Activated CD8-positive, alpha-beta memory T cell treated with anti-CD3 and anti-CD28 coated beads for 36 hours (primary cell): Measurements from ENCODE around the gene CDKL5. TPM values are rescaled to one million over a fixed set of nuclear protein-coding genes. Genes with fewer than 3 reads are reported as not detected.

ENCODE experiments used
- CTCF ChIA-PET: fragments of 350-600 bp; sonication (Branson Sonifier 250); formaldehyde crosslinking; loops from one replicate; lab custom pipeline; 2021; ENCODE audit warnings: antibody characterized with exemption; lab: Charles Lee
- POLR2A ChIA-PET: fragments of 350-600 bp; sonication (Branson Sonifier 250); formaldehyde crosslinking; loops from one replicate; lab custom pipeline; 2021; ENCODE audit warnings: antibody characterized with exemption; lab: Charles Lee
- total RNA-seq, 2 experiments: library from RNA; stranded (reverse); gene quantifications; one replicate each; pipeline ENCODE4 v1.2.3, GENCODE V29; 2021

Gene CDKL5
- total RNA-seq, 2 experiments from 2014 or later: 1.1 TPM

DNA sequence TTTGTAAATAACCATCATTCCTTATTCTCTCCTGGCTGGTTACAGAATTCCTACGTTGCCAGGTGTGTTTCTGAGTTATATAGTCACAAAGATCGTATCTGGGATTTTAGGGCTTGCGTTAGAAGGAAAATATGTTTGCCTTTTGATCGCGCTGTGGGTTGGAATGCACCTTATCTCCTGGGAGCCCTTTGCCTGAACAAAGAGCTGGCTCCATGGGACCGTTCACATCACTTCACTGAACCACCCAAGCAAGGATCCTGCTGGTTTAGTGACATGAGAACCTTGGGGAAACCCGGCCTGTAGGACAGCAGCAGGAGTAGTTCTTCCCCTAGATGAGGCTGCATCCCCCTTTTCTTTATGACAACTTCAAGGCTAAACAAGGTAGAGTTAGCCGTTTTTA, 194.9 kb downstream of the CDKL5 start:
- CTCF ChIA-PET: no interaction called here
- POLR2A ChIA-PET: no interaction called here

- POLR2A ChIA-PET: no interaction called here
These were observed 199.2 kb downstream of the CDKL5 start for GRCh38 chrX:18624599-18624998.

GRCh38 chrX:18630934-18631333, 205.5 kb downstream of the CDKL5 start:
- POLR2A ChIA-PET: no interaction called here
- CTCF ChIA-PET: no interaction called here

More at GRCh38 chrX:18624599-18624998, 199.2 kb downstream of the CDKL5 start:
- CTCF ChIA-PET: no interaction called here

GRCh38 chrX:18638398-18638797, 213.0 kb downstream of the CDKL5 start:
- POLR2A ChIA-PET: no interaction called here
- CTCF ChIA-PET: no interaction called here

GRCh38 chrX:18639280-18639679, 213.9 kb downstream of the CDKL5 start:
- POLR2A ChIA-PET: no interaction called here

GRCh38 chrX:18640686-18641085, 215.3 kb downstream of the CDKL5 start:
- POLR2A ChIA-PET: no interaction called here

More at GRCh38 chrX:18639280-18639679, 213.9 kb downstream of the CDKL5 start:
- CTCF ChIA-PET: no interaction called here

GRCh38 chrX:18643243-18643642, 217.8 kb downstream of the CDKL5 start:
- POLR2A ChIA-PET: no interaction called here
- CTCF ChIA-PET: no interaction called here

More at GRCh38 chrX:18640686-18641085, 215.3 kb downstream of the CDKL5 start:
- CTCF ChIA-PET: no interaction called here

DNA sequence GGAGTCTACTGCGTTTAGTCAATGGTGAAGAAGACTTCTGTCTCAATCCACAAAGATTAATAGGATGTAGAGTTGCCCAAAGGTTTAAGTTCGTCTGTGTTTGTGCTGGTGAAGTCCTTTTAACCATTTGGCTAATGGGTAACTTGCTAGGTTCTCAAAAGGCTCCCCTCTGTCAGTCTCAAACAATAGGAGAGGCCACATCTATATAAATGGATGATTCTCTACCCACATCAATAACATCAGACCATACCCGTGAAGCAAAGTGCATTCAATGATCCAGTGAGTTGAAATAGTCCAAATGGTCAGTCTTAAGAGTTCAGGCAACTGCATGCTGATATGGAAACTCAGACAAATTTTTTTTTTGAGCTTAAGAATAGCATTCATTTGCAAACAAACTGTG, 218.4 kb downstream of the CDKL5 start:
- CTCF ChIA-PET: no interaction called here
- POLR2A ChIA-PET: no interaction called here

- CTCF ChIA-PET: no interaction called here
- POLR2A ChIA-PET: no interaction called here
These were observed 222.2 kb downstream of the CDKL5 start for GRCh38 chrX:18647621-18648020.

DNA sequence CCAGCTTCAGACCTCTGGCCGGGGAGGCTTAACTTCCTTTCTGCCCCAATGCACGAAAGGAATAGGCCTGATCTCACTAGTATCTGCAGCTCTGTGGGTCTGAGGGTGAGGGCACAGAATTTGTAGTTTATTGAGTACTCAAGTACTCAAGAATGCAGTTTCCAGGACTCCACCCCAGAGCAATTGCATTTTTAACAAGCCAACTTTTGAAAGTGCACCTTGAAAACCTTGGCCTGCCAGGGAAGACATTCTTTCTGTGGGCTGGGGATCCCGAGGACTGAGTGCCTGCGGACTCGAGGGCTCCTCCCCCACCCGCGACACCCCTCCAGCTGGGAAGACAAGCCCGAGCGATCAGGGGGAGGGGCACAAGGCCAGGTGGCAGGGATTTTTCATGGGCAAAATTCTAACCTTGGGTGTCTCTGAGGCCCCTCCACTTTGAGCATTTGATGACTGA, 224.1 kb downstream of the CDKL5 start:
- POLR2A ChIA-PET: no interaction called here
- CTCF ChIA-PET: no interaction called here

GRCh38 chrX:18650662-18651061, 225.3 kb downstream of the CDKL5 start:
- ChIA-PET POLR2A (no interaction called here), CTCF (interaction anchor here (0.6 kb wide), 1 partner anchor 325 kb away, joined by 4 read pairs; no protein-coding TSS in a partner anchor)

DNA sequence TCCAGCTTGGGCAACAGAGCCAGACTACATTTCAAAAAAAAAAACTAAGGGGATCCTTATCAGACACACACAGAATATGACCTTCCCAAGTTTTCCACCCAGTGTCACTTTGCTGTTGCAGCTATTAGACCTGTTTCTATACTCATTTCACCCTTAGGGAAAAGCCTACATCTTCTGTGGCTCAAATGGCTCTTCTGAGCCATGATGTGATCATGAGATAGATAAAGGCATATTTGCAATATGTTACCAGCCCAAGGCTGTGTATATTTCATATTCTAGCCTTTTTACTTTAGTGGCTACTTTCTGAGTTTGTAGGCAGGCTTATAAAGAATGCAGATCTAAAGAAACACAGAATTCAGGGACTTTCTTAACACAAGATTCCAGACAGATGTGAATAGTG, 227.2 kb downstream of the CDKL5 start:
- CTCF ChIA-PET: no interaction called here
- POLR2A ChIA-PET: no interaction called here

GRCh38 chrX:18654875-18655836, 229.7 kb downstream of the CDKL5 start:
- POLR2A ChIA-PET: no interaction called here
- CTCF ChIA-PET: no interaction called here

DNA sequence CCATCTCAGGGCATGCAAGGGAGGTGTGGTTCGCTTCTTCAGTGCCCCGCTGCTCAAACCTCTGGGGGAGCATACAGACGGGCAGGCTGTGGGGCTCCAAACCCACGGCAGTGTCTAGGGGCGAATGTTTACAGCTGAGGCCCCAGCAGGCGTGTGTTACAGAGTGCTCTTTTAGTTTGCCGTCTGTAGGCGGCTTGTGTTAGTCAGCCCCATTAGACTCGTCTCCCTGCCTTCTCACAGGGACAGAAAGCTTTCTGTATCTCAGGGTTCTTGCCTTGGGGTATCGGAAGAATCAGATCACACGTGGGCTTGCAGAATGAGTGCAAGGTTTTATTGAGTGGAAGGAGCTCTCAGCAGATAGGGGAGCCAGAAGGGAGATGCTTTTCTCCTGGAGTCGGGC, 235.9 kb downstream of the CDKL5 start:
- POLR2A ChIA-PET: no interaction called here
- CTCF ChIA-PET: no interaction called here

DNA sequence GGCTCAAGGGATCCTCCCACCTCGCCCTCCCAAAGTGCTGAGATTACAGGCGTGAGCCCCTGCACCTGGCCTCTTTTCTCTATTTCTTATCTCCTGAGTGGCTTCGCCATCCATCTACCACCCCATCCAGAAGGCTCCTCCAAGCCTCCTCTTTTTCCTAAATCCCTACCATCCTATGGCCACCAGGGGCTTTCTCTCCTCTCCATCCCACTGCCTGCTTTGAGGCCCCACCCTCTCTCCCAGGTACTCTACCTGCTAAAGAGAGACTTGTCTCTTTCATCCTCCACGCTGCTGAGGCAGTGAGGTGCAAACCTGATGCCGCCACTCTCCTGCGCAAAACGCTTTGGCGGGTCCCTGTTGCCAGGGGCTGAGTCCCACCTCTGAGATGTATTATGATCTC, 239.5 kb downstream of the CDKL5 start:
- CTCF ChIA-PET: no interaction called here
- POLR2A ChIA-PET: no interaction called here

DNA sequence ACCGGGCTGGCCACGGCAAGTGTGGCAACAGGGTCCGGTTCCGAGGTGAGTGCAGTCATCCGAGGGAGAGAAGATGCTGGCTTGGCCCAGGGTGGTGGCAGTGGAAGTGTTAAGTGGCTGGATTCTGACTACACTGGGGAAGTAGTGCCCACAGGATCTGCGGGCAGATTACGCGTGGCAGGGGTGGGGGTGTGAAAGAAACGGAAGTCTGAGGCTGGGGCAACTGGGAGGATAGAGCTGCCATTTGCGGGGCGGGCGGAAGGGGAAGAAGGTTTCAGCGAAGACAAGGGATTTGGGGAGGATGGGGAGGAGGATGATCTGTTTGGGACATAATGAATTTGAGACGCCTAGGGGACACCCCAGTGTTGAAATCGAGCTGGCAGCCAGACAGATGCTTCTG, 241.2 kb downstream of the CDKL5 start:
- CTCF ChIA-PET: no interaction called here
- POLR2A ChIA-PET: no interaction called here

- ChIA-PET CTCF (no interaction called here), POLR2A (no interaction called here)
These were observed 242.8 kb downstream of the CDKL5 start for GRCh38 chrX:18668071-18668835.

GRCh38 chrX:18672008-18672407, 246.6 kb downstream of the CDKL5 start, which contains the start of gene RS1:
Gene RS1, minus strand, starts transcription at chrX:18672108. Its CDS starts 40 bp downstream, at chrX:18672068.
- CTCF ChIA-PET: interaction anchor here (0.7 kb wide), 1 partner anchor 46 kb away, joined by 5 read pairs; no protein-coding TSS in a partner anchor
- POLR2A ChIA-PET: no interaction called here

GRCh38 chrX:18674417-18674787, 249.0 kb downstream of the CDKL5 start:
- ChIA-PET POLR2A (no interaction called here), CTCF (no interaction called here)
